Right renal pelvis (tissue), 4 donors: ENCODE results near the gene LTF. TPM values are rescaled to one million over a fixed set of nuclear protein-coding genes. Genes with fewer than 3 reads are reported as not detected.

Experiments
- DNase-seq, 4 donors: peaks; one replicate each; pipeline ENCODE4 v3.0.0-alpha.2; 2013; ENCODE audit warnings: low read depth in 4 of 4, low spot score in 3 of 4, missing footprints in 1 of 4
- polyA plus RNA-seq, 4 donors: library from polyadenylated mRNA; unstranded; fragments of 120-200 nt; gene quantifications; one replicate each; pipeline ENCODE4 v1.2.1, GENCODE V29; 2013; ENCODE audit not compliant: insufficient read length in 4 of 4

LTF gene
- polyA plus RNA-seq, 4 donors: 2.1 to 3.4 (median 3.1) TPM

DNA sequence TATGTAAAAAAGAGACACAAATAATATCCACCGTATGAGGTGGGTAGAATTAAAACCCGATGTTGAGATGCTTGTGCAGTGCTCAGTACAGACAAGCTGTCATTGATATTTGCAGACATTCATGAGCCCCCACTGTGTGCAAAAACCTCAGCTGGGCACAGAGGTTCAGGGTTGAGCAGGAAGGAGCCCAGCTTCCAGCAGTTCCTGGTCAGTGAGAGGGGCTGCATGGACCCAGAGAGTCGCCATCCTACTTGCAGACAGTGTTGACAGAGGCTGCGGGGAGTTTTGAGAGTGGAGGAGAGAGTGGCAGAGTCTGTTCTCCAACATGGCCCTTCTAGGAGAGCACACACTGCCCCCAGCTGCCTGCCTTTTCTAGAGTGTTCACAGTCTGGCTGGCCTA, 6.1 kb upstream of the LTF start:
- no peak for DNase-seq

DNA sequence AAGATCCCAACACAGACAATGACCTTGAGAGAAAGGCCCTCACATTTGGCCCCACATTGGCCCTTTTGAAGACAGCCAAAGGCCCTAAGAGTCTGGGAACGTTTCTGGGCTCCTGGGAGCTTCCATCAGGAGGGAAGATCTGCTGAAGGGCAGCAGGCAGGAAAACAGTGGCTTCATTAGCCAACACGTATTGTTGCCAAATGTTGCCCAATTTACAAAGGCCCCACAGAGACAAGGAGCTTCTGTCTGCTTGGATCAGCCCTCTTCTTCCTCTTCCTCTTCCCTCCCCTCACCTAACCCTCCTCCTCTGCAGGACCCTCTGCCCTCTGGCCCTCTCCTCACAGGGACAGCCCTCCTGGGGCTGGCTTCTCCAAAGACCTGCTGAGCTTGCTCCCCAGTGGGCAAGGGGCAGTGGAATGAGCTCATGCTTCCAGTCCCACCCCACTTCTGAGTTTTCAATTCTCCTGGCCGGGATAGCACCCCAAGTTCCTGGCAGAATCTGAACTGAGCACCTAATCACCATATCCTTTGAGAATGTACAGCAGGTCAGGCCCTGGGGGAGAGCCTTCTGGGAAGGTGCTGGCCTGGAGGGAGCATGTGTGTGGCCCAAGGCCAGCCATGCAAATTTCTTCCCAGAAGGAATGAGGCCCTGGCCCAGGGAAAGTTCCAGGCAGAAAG, 5.1 kb upstream of the LTF start:
- no peak for DNase-seq

DNA sequence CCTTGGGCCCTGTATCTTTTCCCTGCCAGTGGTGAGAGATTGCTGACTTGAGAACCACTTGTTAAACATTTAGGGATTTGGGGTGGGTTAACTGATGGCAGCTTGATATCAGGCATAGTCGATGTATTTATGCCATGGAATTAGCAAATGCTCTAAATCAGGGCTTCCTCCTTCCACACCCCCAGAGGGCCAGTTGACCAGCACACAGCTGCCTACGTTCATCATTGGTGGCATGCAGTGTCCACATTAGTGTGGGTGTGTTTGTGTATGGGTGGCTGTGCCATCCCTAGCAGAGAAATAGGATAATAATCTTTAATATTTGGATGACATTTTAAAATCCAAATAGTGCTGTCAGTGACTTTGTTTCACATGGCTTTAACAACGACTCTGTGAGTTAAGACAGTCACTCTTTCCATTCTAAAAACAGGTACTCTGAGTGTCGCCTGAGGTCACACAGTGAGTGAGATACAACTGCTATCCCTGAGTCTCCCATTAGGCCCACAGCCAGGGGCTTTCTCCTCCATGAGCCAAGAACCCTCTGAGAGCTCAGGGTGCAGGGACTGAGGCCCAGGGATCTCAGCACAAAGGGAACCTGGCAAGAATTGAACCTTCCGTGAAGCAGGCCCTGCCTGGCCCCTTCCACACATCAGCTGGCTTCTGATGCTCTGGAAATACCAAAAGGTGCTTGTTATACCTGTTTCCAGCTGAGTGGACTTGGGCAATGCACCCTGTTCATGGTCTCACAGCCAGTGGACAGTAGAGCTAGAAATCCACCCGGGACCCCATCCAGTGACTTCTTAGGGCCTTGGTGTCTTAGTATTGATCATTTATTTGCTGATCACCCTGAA, 4.3 kb upstream of the LTF start:
- DNase-seq: no peak

DNA sequence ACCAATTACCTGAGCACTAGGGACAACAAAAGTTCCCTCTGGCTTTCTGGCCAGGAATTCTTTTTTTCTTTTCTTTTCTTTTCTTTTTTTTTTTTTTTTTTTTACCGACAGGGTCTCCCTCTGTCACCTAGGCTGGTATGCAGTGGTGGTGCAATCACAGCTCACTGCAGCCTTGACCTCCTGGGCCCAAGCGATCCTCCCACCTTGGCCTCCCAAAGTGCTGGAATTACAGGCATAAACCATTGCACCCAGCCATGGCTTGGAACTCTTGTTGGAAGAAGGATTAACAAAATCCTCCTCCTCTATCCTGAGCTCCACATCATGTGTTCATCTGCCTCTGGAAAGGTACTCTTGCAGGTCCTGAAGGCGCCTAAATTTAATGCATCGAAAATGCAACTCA, 2.9 kb upstream of the LTF start:
- no peak for DNase-seq

DNA sequence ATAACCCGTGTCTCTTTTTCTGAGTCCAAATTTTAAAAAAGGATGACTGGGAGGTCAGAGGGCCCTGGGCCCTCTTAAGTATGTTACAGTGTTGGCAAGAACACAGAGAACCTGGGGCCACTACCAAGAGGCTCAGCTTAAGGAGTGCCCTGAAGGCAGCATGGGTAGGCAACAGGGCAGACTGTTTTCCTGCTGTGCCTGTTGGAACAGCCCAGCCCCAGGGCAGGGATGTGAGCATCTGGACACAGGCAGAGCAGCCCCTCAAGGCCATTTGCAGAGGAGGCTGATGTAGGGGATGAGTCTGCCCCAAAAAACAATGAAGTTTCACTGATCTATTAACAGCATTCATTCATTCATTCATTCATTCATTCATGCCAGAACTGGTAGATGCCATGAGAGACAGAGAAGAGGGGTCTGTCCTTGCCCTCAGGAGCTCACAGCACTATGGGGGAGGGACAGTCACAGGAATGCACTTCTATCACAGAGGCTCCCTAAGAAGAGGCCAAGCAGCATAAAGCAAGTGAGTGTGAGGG, 2.2 kb upstream of the LTF start:
- no peak for DNase-seq

DNA sequence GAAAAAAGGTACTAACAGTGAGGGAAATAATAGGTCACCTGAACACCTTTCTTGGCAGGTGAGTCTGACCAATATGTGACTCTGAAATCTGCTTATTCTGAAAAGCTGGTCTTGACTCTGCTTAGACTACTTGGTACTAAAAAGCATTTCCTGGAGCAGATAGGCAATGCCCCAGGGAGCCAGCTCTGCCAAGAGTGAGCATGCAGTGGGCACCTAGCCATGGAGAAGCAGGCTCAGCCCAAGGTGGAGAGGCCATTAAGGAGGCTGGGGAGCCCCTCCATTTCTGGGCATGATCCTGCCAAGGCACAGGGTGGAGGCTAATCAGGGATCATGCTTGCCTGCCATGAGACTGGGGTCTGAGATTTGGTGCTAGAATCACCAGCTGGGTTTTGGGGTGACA, 1.6 kb upstream of the LTF start:
- no peak for DNase-seq

DNA sequence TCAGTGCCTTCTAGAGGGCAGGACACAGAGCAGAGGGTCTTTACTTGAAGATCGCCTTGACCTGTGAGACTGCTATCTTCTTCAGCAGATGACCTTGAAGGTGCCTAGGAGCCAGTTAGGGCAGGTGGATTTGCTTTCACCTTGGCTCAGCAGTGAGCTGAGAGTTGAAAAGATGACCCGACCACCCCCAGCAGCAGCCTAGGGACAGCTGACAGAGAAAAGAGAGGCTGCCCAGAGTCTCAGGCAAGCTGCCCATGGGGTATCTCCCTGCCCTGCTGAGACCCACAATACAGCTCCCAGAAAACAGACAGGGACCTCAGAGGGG, 453 bp upstream of the LTF start:
- no peak for DNase-seq

DNA sequence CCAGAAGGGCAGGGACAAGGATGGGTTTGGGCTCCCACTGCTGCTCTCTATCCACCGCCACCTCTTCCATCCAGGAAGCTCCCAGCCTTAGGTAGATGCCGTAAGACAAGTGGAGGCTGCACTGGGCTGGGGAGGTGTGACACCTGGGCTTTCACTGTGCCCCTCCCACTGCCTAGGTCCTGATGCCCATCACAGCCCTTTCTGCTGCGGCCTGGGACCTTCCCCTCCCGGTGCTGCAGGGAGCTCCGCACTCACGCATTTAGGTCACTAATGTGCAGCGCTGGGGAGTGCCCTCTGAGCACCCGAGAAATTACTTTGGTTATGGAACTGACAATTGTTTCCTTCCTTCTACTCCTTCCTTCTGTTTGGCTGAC, 850 bp downstream of the LTF start:
- no peak for DNase-seq

DNA sequence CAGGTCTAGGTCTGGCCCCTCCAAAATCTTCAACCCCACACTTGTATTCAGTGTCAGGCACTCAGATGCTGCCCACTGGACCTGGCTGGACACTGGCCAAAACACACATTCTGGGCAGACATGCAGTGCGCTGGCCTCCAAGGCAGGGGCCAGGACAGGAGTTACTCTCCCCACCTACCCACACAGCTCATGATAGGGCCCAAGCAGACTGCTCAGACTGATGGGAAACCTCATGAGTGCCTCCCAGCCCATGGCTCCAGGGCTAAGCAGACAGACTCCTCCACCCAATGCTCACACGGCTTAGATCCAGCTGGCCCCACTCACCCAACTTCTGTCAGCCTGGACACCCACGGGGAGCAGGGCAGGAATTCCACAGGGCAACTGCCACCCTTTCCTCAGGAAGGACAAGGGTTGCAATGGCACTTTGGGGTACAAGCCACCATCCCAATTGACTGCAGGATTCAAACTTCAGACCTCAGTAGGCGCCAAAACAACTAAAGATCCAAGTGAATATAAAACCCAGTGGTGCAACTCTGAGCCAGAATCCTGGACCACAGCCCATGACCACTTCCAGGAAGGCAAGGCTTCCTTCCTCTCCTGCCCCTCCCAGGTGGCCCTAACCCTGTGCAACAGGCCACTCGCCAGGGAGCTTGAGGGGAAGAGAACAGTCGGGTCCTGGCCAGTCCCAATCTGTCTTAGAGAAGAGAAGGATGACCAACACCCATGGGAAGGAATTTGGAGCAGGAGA, 1.4 kb downstream of the LTF start:
- DNase-seq: no peak

DNA sequence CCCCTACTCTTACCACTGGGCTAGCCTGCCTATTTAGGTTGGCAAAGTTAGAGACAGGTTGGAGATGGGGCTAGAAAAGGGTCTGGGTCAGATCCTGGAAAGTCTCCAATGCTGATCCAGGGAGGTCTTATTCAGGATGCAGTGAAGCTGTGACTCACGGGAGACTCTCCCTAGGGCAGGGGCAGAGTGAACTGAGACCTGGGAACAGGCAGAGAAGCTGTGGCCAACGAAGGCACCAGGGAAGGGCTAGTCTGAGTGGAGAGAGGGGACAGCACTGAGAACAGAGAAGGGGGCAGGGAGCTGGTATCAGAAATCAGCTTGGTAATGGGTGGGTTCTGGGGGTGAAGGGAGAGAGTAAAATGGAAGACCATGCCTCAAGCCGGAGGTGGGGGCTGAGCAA, 2.2 kb downstream of the LTF start:
- DNase-seq: no peak

DNA sequence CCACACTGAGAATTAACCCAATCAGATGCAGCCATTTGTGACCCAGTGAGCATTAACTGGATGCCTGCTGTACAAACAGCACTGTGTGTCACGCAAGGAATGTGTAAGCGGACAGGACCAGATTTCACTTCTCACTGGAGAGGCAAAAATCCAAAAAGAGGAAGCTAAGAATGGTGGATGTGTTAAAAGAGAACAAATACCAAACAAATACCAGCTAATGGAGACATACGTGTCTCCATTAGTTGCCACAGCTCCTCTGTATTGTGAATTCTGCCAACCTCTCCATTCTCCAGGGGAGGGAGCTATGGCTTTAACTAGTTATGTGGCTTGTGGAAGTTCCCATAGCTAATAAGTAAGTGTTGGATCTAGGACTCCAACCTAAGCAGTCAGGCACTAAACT, 2.6 kb downstream of the LTF start:
- DNase-seq: no peak

DNA sequence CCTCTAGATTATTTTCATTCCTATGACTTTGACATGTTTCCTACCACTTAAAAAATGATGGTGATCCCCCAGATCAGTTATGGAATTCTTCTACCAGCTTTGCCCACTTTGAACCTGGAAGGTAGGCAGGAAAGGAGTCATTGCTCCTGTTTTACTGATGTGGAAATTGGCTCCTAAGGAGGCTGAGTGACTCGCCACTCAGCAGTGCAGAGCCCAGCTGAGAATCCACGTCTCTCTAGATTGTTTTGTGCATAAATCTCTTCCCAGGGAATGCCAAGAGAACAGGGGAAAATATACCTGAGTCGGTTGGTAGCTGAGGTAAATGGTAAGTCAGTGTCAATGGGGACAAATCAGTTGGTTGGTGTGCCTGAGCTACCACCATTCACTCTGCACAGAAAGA, 4.7 kb downstream of the LTF start:
- no peak for DNase-seq

DNA sequence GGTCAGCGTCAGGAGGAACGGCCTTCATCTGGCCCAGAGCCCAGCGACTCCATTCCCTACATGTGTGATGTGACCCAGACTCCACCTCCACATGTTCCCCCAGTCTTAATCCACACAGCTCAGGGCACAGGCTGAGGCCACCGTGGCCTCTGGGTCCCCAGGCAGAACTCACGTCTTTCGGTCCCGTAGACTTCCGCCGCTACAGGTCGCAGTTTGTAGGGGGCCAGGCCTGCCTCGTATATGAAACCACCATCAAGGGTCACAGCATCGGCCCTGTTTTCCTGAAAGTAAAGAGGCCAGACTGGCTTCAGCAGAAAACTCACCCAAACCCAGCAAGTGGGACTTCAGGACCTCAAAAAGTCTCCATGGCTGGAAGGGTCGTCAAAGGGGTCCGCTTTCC, 8.6 kb downstream of the LTF start:
- DNase-seq: no peak

DNA sequence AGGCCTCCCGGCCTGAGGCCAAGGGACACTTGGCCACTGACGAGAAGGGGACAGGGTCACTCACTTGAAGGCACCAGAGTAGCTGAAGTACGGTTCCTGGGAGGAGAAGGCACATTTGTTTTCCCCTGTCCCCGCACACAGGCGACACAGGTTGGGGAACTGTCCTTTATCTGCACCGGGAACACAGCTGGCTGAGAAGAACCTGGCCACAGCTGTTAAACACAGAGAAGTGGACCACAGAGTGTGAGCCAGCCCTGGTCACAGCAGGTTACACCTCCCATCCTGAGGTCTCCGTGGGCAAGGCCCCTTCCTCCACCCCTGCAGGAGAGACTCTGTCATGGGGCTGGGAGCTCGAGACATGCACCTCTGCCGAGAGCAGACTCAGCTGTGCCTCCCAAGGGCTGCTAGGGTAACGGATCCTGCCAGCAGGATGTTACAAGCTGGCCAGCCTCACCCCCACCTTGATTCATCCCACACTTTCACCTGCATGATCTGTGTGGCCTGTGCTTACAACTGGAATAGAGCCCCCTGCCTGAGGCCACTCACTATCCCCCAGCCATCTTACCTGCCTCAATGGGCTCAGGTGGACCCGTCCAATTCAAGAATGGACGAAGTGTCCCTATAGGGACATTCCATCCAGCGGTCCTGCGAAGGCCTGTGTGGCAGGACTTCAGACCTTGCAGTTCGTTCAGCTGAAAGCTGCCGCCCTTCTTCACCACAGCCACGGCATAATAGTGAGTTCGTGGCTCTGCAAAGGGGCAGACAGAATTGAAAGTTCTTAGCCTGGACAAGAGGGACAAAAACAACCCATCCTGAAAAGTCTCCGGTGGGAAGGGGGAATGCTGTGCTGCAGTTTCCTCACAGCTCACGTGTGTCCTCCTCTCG, 9.2 kb downstream of the LTF start:
- DNase-seq: no peak

DNA sequence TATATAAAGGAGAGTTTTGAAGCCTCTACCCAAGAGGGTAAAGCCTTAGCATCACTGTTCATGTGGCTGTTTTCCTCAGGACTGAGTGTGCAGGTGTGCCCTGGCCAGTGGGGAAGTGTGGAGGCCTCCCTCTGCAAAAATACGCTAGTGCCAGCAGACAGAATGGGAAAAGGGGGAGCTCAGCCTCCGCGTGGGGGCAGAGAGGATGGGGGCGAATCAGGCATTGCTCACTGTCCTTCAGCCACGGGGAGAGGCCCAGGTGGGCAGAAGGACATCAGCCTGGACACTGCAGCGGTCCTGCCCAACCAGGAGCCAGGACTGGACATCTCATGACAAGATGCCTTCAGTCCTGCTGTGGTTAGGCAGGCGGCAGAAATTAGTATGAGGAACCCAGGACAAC, 10.1 kb downstream of the LTF start:
- no peak for DNase-seq

DNA sequence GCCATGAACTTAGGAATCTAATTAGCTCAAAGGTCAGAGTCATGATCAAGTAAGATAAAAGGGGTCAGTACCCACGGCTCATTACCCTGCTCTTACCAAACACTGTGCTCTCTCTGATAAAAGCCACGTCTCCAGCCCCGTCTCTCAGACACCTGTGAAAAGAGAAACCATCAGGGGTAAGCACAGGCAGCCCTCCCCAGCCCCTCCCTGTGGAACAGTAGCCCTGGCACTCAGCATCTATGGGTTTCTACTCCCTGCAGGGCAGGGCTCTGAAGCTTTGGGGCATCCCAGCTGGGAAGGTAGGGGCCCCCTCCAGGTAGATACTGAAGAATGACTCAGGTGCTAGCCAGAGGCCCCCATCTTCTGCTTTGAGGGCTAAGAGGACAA, 10.5 kb downstream of the LTF start:
- no peak for DNase-seq

DNA sequence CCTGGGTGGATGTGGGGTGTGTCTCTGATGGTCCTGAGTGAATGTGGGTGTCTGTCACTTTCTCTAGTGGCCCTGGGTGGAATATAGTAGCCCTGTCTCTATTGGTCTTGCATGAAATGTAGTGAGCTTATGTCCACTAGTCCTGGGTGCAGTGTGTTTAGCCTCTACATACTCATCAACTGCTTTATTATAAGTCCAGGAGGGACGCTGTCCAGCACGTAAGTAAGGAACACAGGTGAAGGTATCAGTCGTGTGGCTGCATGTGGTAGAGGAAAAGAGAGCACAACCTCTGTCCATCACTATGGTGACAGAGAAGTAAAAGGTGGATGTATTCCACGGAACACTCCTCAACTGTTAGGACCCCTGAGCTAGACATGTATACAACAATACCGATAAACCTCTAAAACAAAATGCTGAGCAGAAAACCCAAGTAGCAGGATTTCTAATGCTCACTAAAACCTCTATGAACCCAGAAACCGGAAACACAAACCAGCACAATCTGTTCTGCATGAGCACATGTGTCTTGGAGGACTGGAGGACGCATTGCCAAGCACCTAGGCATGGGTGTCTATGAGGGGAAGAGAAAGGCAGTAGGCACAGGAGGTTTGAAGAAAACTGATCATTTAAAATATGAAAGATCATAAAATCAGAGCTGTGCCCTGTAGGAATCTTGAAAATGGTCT, 11.0 kb downstream of the LTF start:
- no peak for DNase-seq

DNA sequence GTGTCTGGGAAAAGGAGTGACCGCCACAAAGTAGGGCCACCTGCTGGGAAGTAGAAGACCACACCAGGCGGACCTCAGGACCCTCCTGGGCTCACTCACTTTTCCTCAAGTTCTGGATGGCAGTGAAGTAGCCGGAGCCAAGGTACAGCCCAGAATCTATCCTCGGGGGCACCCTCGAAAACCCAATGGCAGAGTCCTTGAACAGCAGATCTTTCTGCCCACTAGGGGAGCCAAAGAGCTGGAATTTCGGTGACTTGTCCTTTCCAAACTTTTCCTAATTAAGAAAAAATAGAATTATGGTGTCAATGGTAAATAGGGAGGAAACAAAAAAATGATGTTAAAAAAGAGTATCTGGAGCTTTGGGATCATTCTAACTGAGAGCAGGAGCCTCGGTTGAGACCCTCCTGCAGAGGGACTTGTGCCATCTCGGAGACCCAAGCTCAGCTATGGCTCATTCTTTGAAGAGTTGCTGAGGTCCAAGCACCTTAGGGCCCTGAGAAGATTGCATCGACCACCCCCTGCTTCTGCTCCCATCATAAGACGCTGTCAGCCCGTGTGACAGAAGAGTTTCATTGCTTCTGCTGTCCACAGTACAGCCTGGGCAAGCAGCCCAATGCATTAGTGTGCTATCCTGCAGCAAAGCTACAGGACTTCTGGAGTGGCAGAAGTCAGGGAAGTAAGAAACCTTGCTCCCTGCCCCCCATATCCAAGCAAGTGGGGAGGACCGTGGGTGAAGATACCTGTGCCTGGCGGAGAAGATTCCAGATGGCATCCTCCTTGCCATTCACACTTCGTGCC, 14.8 kb downstream of the LTF start:
- DNase-seq: no peak

DNA sequence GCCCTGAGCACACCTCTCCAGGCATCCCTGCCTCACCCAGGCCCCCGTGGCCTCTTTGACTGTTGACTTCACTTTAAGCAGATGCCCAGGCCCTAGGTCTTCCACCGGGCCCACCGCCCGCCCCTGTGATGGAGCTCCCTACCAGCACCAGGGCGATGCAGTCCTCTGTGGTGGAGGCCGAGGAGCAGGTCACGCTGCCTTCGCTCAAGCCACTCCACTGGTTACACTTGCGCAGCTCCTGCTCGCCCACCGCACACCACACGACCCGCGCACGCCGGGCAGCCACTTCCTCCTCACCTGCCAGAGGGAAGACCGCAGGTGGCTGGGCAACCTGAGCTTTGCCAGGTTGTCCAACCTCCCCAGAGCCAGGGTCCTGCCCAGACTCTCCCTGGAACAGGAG, 16.0 kb downstream of the LTF start:
- no peak for DNase-seq
